HG02943 (cell line): ENCODE measurements around the gene TM6SF1.
"Not testable (repeated sequence)": the region's sequence is repeated elsewhere in the genome, so short reads cannot be mapped to it uniquely, and the experiment has no call there.

ENCODE experiments used
- ATAC-seq: cut with Tn5 transposase; IDR thresholded peaks from one replicate; pipeline ENCODE4 v1.9.1; 2021; ENCODE audit warnings: mild to moderate bottlenecking, low read depth, moderate library complexity; ENCODE audit not compliant: unreplicated experiment

The TM6SF1 gene

DNA sequence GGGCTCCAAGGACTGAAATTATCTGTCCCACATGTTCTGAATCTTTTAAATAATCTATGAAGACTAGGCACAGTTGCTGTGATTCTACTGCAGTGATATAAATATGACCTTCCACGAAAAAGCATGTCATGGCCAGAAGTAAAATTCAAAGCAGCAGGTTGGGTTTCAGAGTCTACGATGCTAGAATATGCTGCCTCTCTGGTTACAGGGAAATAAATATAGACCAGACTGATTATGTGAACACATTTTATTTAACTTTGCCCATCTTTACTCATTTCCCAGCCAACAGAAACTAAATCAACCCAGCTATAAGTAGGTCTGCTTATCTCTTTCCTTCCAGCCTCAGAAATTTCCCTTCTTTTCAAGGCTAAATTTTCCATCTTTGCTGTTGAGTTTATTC lies 19.9 kb upstream of the TM6SF1 start:
- ATAC-seq: no peak

- ATAC-seq: no peak
Observed at GRCh38 chr15:83088876-83089275, 18.6 kb upstream of the TM6SF1 start.

- no peak for ATAC-seq
Observed at GRCh38 chr15:83090465-83090864, 17.0 kb upstream of the TM6SF1 start.

DNA sequence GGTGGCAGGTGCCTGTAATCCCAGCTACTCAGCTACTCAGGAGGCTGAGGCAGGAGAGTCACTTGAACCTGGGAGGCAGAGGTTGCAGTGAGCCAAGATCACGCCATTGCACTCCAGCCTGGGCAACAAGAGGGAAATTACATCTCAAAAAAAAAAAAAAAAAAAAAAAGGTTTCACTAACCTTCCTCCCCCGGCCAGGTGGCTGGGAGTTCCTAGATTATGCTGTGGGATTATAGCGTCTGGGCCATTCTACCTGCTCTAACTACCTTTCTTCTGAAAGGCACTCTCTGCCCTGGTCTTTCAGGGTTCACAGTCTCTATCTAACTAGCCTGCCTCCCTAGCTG lies 15.5 kb upstream of the TM6SF1 start:
- not testable (repeated sequence) for ATAC-seq

- no peak for ATAC-seq
Observed at GRCh38 chr15:83092309-83092976, 15.0 kb upstream of the TM6SF1 start.

DNA sequence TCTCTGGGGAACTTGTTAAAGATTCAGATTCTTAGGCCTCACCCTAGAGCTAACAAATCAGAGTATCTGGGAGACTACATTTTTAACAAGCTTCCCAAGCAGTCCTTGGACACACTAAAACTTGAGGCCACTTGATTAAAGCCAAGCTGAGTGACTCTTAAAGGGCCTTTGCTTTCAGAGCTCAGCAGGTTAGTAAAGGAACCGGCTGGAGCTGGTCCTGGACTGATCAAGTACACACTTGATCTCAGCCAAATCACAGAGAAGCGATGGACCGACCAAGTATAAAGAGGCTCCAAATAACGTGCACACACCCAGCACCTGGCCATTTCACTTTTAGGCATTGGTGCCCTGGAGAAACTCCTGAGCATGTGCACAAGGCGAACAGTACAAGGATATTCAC lies 12.9 kb upstream of the TM6SF1 start:
- ATAC-seq: no peak

DNA sequence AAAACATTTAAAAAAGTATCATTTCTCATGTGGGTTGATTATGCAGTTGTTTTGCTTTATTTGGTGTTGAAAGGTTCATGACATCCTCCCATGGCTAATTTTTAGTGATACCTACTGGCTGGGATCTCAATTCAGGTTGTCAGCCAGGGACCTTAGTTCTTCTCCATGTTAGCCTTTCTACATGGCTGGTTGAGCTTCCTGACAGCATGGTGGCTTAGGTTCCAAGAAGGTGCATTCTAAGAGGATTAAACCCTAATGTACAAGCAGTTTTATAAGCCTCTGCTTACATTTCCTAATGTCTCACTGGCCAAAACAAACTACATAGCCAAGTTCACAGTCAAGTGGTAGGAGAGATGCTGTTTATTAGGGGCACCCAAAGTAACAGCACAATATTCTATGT lies 9.4 kb upstream of the TM6SF1 start:
- no peak for ATAC-seq

GRCh38 chr15:83099290-83099689 lies 8.2 kb upstream of the TM6SF1 start:
- no peak for ATAC-seq

DNA sequence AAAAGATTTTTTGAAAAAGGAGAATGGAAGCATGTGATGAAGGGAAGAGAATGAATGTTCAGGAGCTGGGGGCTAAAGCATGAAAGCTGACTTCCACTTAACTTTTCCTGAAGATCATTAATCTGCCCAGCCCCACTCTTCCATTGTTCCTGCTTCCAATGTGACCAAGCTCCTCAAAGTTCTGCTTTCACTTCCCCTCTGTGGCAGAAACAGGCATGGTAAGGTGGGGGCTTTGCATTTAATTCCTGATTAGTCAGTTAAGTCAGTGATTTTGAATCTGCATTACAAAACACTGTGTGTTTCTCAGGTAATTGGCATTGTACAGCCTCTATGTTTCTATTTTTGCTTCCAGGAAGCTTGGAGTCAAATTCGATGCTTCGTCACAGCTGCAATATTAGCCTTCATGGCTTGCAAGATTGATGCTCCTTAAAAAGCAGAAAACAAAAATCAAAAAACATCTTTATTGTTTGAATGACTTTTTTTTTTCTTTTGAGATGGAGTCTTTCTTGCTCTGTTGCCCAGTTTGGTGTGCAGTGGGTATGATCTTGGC lies 7.3 kb upstream of the TM6SF1 start:
- no peak for ATAC-seq

- no peak for ATAC-seq
Observed at GRCh38 chr15:83102346-83102745, 5.1 kb upstream of the TM6SF1 start.

DNA sequence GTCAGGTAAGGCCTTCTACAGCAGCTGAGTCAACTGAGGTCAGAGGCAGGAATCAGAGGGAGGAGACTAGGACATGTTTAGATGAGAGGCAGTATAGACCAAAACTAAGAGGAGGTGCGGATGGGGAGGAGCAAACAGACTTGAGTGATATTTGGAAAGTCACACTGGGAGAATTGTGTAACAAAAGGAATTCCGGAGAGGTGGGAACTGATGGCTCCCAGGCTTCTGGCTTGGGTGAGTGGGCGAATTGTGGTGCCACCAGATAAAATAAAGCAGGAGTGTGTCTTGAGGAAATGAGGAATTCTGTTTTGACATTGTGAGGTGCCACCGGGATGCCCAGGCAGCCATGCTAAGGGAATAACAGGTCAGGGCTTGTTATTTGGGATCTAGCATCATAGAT lies 3.3 kb upstream of the TM6SF1 start:
- ATAC-seq: no peak

DNA sequence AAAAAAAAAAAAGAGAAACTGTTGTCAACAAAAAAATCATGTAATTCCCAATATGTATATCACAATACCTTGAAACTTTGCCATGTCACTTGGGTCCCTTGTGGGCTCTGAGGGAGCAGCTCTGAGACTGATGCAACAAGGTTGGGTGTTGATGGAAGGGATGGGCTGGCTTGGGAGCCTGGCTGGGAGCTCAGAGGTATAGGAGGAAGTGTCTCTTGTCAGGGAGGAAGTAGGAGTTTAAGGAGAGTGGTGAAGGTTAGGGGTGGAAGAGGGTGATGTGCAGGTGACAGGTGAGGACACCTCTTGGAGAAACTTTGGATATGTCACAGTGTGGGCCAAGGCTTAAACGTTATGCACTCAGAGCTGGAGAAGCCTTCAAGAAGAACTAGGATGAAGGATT lies 2.0 kb upstream of the TM6SF1 start:
- no peak for ATAC-seq

DNA sequence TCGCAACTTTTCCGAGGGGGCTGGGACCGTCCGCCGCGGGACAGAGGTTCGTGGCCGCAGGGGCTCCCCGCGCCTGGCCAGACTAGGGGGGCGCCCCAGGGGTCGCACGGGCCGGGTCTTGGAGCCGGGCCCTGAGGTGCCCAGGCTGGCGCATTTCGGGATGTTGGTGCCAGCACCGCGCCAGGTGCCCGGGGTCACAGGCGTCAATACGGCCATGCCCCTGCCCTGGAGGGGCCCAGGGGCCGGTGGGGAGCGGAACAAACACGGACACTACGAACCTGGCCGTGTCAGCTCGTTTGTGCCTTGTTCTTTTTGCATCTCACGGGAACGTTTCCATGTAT lies 366 bp downstream of the TM6SF1 start:
- no peak for ATAC-seq

GRCh38 chr15:83108266-83109219 lies 1.1 kb downstream of the TM6SF1 start:
- peak; percentile 48 for ATAC-seq

DNA sequence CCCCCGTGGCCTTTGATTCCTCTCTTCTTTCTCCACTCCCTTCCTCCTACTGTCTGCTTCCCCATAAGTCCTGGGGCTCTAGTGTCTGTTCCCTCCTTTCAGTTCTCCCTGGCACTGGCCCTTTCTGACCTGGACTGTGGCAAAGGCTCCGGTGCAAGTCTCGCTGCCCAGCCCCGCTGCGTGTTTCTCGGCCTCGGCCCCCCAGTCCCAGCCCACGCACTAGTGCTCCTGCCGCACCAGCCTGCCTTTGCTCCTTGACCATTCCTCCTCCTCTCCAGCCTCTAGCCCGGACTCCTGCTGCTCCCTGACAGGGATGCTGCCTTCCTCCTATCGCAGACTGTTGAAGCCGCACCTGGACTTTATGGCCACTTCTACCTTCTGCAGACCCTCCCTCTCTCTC lies 2.1 kb downstream of the TM6SF1 start:
- no peak for ATAC-seq

GRCh38 chr15:83110381-83110780 lies 2.9 kb downstream of the TM6SF1 start:
- no peak for ATAC-seq

DNA sequence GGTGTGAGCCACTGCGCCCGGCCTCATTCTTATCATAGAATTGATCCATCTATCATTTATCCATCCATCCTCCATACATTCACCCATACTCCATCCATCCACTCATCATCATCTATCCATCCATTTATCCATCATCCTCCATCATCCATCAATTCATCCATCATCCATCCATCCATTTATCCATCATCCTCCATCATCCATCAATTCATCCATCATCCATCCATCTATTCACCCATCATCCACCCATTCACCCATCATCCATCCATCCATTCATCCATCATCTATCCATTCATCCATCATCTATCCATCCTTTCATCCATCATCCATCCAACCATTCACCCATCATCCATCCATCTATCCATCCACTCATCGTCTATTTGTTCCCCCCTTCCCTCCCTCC lies 3.7 kb downstream of the TM6SF1 start:
- no peak for ATAC-seq

DNA sequence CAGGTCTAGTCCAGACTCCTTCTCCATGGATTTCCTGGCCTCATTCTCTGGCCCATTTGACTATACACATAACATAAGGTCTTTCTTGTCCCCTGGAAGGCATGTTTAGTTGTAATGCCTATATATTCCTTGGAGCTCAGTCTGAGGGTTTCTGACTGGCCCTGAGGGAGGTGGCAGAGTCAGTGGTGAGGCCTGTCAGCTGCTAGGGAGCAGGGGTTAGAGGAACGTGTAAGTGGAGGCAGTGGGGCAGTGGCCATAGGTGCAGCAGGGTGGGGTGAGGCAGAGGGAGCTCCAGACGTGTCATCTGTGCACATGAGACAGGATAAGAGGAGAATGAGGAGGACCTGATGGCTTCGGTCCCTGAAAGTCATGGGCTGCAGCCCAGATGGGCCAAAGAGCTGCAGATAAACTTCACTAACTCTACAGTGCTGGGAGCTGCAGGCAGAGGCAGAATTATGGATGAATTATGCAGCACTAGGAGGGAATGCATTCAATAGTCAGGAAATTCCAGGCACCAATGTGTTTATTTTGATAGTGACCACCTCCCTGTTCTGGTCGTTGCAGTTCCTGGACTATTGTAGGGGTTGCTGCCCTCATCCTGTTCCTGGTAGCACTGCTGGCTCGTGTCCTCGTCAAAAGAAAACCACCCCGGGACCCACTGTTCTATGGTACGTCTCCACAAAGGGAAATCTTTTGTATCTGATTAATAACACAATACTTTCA lies 4.9 kb downstream of the TM6SF1 start:
- no peak for ATAC-seq

- ATAC-seq: no peak
Observed at GRCh38 chr15:83112956-83113299, 5.5 kb downstream of the TM6SF1 start.

- ATAC-seq: no peak
Observed at GRCh38 chr15:83113881-83114674, 6.6 kb downstream of the TM6SF1 start.

DNA sequence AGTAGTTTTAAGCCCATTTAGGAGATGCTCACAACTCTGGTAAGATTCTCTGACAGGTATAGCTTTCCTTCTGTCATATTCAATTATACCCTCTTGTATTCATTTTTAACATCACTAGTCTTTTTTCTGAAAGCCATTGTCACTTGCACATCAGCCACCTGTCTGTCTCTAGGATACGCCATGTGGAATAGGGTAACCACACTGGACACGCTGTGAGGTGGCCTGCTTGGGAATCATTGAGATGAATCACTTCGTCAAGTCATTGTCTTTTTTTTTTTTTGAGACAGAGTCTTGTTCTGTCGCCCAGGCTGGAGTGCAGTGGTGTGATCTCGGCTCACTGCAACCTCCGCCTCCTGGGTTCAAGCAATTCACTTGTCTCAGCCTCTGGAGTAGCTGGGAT lies 7.4 kb downstream of the TM6SF1 start:
- ATAC-seq: no peak
